ENCODE data around the gene BMPR1B. TPM values are rescaled to one million over a fixed set of nuclear protein-coding genes. Genes with fewer than 3 reads are reported as not detected.

The BMPR1B gene
- total and polyA plus RNA-seq, 2 of the 8 experiments (the other 6 are each of a cell fraction or from before 2014, with no cell fraction given), result 0.14 to 1.1 TPM

DNA sequence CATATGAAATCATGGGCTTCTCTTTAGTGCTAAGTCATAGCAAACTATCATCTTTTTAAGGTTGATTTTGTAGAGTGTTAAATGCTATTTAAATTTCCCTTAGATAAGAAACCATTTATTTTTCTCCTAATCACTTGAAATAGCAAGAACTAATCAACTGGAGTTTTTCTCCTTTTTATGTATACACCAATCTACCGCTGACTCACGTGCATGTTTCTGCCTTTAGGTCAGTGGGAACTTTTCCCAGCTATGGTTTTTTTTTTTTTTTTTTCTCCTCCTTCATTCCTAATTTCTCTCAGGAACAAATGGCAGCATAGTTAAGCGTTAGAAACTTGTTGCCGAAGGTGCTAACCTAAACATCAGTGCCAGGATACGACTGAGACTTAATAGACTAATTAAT lies 176.4 kb downstream of the BMPR1B start:
- Histone ChIP-seq H3K4me1 (replicated peaks in 1 of 4; ENCODE audit: control insufficient read depth in 3 of 4, insufficient read depth in 4 of 4, low read length in 3 of 4) (peaks cover 0 to 2% (median 0%) of the 10 kb centered on the region in 4 experiments; a peak in 2 of 7 replicates), H3K4ac (replicated peaks; ENCODE audit: insufficient read length, low read depth, low read length) (no peak overlapping the region), H3K9me3 (ENCODE audit: insufficient read depth in 2 of 2, low read depth in 1 of 2, low read length in 1 of 2) (no peaks in the 10 kb centered on the region), H4K5ac (ENCODE audit: insufficient read length, low read depth, low read length) (no peak overlapping the region), H3K27ac (ENCODE audit: low read depth, low read length) (no peak overlapping the region), H2BK5ac (ENCODE audit: low read depth, low read length) (no peak overlapping the region), H4K20me1 (replicated peaks in 1 of 2; ENCODE audit: control insufficient read depth in 1 of 2, insufficient read depth in 2 of 2, low read length in 2 of 2) (no peaks in the 10 kb centered on the region), H2AFZ (ENCODE audit: low read length) (no peak overlapping the region), H3K4me3 (ENCODE audit: extremely low read depth in 1 of 4, insufficient read depth in 2 of 4, low read depth in 3 of 4, low read length in 4 of 4) (no peak overlapping the region), H3K14ac (ENCODE audit: insufficient read length) (no peak overlapping the region), H3K79me2 (ENCODE audit: control insufficient read depth in 1 of 2, insufficient read depth in 2 of 2, low read length in 2 of 2) (no peaks in the 10 kb centered on the region), H3K18ac (ENCODE audit: extremely low read depth, low read length) (no peak overlapping the region), H2BK15ac (ENCODE audit: low read length) (no peak overlapping the region), H3K9ac (replicated peaks in 1 of 4; ENCODE audit: extremely low read depth in 1 of 4, low read depth in 3 of 4, low read length in 3 of 4) (no peak overlapping the region), H3K79me1 (ENCODE audit: low read depth, low read length) (no peaks in the 10 kb centered on the region), H3K4me2 (ENCODE audit: insufficient read depth in 1 of 2, low read depth in 2 of 2, low read length in 2 of 2) (no peak overlapping the region), H2BK20ac (ENCODE audit: low read length) (no peak overlapping the region), H2BK12ac (ENCODE audit: low read depth, low read length) (no peak overlapping the region), H4K8ac (ENCODE audit: extremely low read depth, insufficient read depth, low read length) (no peak overlapping the region), H4K91ac (replicated peaks; ENCODE audit: insufficient read length, low read length) (no peak overlapping the region), H3K56ac (replicated peaks; ENCODE audit: insufficient read length, low read depth, low read length) (no peak overlapping the region), H3K27me3 (replicated peaks in 1 of 4; ENCODE audit: control insufficient read depth in 3 of 4, extremely low read depth in 1 of 4, insufficient read depth in 3 of 4, low read length in 3 of 4) (no peaks in the 10 kb centered on the region; a peak in 1 of 7 replicates), H3K36me3 (ENCODE audit: control insufficient read depth in 2 of 4, insufficient read depth in 4 of 4, low read length in 3 of 4) (no peaks in the 10 kb centered on the region), H2AK5ac (ENCODE audit: low read depth, low read length) (no peak overlapping the region), H3K23ac (ENCODE audit: insufficient read length) (no peak overlapping the region), H3K23me2 (ENCODE audit: low read depth, low read length) (no peaks in the 10 kb centered on the region), H2BK120ac (replicated peaks; ENCODE audit: low read depth, low read length) (no peak overlapping the region)
- FAIRE-seq (no peak), DNase-seq (ENCODE audit: low read depth in 1 of 2, low spot score in 2 of 2) (no peak)
- POLR2A ChIA-PET (ENCODE audit: partially characterized antibody), result no interaction called here
- TF ChIP-seq SP2 (IDR thresholded peaks at IDR 0.05; ENCODE audit: low read length) (no peak), RNF2 (IDR thresholded peaks at IDR 0.05; ENCODE audit: borderline replicate concordance, low read depth, low read length, missing control alignments, poor library complexity, severe bottlenecking) (no peak), TEAD4 (IDR thresholded peaks at IDR 0.05; ENCODE audit: low read depth, low read length) (no peak)
- 92% methylated on average over 5 of the region's 5 CpGs; no CpG with 5 or more reads in 1 of the 2 experiments for WGBS, 2 experiments (ENCODE audit: extremely low coverage in 1 of 2, insufficient coverage in 1 of 2, insufficient read length in 1 of 2, insufficient replicate concordance in 2 of 2, low coverage in 1 of 2, low lambda C conversion rate in 2 of 2, missing lambda C conversion rate in 1 of 2)
- CTCF ChIA-PET (ENCODE audit: partially characterized antibody), result no interaction called here

Data from H1 (cell line).